Measurements from ENCODE around the gene PDE1C.

Gene PDE1C

GRCh38 chr7:31775556-31775955 is 294.7 kb downstream of the PDE1C start:
- no peak for DNase-seq (ENCODE audit: low read depth)

DNA sequence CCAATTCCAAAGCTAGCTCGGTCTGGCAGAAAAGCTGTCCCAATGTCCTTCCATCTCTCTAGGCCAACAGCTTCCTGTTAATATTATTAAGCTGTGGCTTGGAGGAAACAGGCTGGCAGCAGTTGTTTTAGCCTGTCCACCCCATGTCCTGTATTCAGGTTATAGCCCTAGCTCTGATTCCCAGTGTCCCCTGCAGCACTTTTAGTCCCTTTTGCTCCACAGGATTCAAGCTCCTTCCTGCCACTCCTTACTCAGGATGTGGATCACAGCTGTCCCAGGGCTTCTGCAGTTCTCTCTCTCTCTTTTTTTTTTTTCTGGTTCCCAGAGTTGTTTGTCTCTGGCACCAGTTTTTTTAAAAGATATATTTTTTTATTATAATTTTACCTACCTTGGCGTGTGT is 298.0 kb downstream of the PDE1C start:
- no peak for DNase-seq (ENCODE audit: low read depth)

GRCh38 chr7:31767686-31768358 is 302.4 kb downstream of the PDE1C start:
- no peak for DNase-seq (ENCODE audit: low read depth)

- DNase-seq (ENCODE audit: low read depth): no peak
Measured at GRCh38 chr7:31764462-31764861, 305.7 kb downstream of the PDE1C start.

DNA sequence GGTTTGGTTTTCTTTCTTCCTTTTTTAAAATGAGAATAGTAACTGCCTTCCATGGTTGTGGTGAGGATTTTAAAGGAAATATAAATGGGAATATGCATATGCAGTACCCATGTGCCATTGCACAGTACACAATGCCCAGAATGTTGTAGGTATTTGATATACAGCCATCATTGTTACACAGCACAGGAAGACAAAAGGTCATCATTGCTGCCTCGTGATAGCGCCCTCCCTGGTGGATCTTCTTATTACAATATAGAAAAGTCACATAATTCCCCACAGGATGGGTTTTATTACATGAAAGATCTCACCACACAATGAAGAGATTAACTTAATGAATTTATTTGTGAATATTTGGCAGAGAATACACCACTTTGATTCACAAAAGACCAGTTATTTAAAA is 306.7 kb downstream of the PDE1C start:
- DNase-seq (ENCODE audit: low read depth): no peak

DNA sequence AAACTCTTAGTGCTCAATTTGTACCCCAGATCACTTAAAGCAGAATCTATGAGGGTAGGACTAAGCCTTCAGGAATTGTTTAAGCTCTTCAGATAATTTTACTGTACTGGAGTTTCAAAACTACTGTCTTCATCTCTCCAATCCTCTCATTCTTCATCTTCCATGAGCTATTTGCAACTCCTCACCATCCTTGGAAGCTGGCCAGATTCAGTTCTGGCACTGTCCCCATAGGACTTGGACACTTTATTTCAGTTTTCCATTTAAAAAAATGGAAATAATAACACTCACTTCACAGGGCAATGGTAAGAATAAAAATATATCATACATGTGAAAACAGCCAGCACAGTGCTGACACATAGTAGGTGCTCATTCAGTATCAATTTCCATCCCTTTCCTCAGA is 308.6 kb downstream of the PDE1C start:
- DNase-seq (ENCODE audit: low read depth): no peak

GRCh38 chr7:31758755-31759154 is 311.5 kb downstream of the PDE1C start:
- peak; percentile 25 for DNase-seq (ENCODE audit: low read depth)

DNA sequence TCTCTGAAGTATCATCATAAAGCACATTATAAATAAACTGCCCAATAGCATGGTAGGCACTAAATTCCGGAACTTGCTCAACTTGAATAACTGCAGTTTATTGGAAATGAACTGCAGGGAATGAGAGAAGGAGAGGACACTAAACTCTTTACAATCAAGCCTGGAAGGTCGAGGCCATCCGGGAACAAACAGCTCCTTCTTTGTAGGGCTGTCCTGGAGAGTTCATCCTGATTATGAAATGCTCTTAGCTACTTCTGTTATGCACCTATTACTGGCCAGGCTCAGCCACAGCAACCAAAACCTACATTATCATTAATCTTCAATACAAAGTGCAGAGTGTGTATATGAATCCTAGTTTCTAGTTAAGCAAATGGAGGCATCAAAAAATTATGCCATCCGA is 318.5 kb downstream of the PDE1C start:
- no peak for DNase-seq (ENCODE audit: low read depth)

GRCh38 chr7:31748084-31748483 is 322.1 kb downstream of the PDE1C start:
- DNase-seq (ENCODE audit: low read depth): no peak

DNA sequence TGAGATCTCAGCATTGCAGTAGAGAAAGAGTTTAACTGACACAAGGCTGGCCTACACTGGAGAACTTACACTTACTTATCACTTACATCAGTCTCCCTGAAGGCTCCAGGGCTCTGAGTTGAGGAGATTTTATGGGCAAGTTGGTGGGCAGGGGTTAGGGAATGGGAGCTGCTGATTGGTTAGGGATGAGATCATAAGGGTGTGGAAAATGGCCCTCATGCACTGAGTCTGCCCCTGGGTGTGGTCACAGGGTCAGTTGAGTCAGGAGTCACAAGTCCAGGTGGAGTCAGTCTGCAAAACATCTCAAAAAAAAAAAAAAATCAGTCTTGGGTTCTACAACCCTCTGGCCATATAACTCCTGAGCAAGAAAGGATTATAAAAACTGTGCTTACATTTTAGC is 322.7 kb downstream of the PDE1C start:
- DNase-seq (ENCODE audit: low read depth): peak; percentile 30

DNA sequence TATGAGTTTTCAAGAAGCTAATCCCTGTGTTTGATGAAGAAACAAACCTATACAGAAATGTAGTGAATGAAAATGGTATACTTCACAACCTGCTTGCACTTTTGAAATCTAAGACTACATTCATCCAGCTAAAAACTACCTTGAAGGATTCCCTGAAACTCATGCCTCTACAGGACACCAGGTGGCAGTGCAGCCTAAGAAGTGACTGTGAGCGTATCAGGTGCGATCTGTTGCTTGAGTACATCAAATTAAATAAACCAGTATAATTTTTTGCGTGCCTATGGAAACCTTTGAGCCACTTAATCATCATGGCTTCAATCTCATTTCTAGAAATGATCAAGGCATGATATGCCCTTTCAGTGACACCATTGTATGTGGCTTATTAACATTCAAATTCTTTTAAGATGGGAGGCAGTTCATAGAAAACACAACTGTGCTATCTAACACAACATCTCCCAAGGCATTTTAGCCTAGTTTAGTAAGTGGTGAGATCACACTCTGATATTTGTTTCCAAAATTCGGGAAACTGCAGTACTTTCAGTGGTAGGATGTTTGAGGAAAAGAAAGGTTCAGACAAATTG is 325.8 kb downstream of the PDE1C start:
- peak; percentile 48 for DNase-seq (ENCODE audit: low read depth)

DNA sequence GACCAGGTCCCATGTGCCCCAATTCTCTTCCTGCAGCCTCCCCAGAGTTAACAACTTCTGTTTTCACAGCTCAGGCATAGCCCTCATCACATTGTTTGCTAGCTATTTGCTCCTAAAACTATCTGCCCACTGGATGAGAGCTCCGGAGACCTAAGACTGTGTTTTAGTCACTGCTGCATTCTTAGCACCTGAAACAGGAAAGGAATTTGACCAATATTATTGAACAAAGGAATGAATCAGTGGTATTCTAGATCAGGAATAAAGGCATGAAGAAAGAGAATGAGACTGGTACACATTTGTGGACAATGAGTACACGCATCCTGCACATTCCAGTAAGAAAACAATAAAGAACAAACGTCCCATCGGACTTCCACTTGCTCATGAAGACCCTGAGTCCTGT is 328.4 kb downstream of the PDE1C start:
- DNase-seq (ENCODE audit: low read depth): no peak

DNA sequence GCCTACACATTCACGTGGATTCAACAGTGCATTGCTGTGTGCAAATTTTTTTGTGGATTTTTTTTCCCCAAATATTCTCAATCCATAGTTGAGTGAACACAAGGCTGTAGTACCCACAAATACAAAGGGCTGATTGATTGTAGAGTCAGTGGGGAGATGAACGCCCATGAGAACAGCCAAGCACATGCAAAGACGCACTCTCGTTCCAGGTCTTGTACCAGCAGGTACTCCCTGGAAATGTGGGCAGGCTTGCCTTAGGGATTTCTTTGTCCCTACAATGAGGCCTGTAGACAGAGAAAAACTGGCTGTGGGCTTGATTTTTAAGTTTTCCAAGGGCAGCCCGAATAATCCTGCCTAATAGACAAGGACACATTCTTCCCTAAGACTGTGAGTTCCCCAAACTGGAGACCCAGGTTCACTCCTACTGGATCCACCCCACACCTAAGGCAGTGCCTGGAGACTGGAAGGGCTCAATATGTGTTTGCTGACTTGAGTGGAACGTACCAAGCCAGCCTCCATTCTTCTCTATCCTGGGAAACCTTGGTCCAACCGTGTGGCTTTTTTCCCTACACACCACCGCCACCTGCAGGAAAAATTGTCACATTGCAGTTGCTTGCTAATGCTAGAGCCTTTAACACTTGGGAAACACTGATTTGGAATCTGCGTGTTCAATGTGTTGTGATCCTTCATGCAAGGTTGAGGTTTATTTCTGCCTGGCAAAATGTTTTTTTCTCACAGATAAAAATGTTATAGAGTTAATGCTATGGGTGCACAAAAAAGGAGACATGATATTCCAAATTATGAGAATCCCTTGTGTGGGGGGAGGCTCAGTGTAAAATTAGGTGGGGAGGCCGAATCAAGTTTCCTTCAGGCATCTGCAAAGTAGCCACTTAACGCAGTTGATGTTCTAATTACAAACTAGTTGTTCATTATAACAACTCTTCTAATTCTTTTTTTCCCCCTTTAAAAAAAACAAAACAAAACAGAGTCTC is 333.9 kb downstream of the PDE1C start:
- DNase-seq (ENCODE audit: low read depth): peak; percentile 52

DNA sequence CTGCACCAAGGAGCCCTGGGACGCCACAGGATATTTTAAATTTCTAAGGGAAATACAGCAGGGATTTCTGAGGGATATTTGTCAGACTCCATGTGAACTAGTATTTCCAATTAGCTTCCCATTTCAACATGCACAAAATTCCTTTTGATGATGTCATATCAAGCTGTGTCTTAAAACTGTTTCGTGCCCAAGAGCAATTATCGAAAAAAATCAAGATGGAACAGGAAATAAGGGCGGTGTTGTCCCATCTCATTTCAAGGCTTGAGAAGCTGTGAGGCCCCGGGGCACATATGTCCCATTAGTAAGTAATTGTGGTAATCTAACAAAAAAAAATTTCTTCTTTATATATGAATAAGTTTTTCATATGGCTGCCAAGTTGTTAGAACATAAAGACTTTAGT is 335.8 kb downstream of the PDE1C start:
- no peak for DNase-seq (ENCODE audit: low read depth)

DNA sequence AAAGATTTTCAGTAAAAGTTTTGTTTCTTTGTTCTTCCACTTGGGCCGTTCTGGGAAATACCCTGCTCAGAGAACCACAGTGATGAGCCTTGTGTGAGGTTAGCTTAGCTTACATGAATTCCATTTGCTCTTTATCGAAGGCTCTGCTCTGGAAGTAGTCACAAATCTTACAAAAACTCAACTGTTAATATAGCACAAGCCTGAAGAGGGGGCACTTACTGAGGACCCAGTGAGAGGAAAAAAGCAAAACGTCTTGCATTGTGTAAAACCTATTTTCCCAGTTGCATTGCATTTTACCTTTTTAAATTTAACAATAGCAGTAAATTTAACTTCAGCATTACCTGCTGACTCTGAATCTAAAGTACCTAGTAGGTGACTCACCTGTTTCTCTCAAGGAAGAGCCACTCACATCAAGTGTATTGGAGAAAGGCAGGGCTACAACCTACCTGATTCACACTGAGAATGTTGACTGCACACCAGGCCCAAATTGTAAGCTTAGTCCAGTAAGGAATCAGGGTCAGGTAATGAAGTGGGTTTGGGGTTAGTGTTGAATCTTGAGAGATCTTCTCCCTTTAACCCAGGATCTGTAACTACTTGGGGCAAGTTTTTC is 340.9 kb downstream of the PDE1C start:
- DNase-seq (ENCODE audit: low read depth): no peak

GRCh38 chr7:31724696-31725095 is 345.5 kb downstream of the PDE1C start:
- DNase-seq (ENCODE audit: low read depth): no peak

DNA sequence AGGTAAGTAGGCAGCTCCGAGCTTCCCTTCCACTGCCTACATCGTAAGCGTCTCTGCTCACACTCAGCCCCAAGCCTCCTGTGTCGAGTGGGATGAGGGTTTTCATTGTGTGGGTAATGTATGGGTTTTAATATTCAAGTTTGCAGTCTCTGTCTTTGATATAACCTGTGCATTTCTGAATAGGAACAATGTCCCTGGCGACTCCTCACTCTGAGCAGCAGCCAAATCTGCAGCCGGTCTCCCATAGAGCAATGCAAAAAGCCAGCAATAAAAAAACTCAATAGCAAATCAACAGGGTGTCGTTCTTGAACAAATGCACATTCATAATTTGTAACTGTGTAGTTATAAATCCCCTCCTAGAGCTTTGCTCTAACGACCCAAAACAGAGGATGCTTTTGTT is 349.8 kb downstream of the PDE1C start:
- no peak for DNase-seq (ENCODE audit: low read depth)

- no peak for DNase-seq (ENCODE audit: low read depth)
Measured at GRCh38 chr7:31716355-31716754, 353.9 kb downstream of the PDE1C start.

GRCh38 chr7:31710171-31710570 is 360.0 kb downstream of the PDE1C start:
- DNase-seq (ENCODE audit: low read depth): no peak

- no peak for DNase-seq (ENCODE audit: low read depth)
Measured at GRCh38 chr7:31707089-31707488, 363.1 kb downstream of the PDE1C start.

DNA sequence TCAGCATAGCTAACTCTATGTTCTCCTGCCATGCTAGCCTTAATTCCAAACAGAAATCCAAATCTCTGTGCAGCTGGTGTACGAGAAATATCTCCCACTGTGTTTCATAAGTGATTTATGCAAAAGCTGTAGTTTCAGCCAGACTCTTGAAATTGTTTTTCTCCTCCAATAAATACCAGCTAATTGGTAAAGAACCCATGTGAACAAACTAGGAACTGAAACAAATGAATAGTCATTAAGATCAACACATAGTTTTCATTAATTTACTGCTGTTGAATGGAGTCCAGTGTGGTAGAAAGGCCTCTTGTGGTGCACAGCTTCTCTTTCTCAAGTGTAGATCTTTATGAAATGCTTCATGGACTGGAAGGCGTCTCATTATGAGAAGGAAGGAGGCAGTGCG is 364.8 kb downstream of the PDE1C start:
- DNase-seq (ENCODE audit: low read depth): no peak

GRCh38 chr7:31702354-31702753 is 367.9 kb downstream of the PDE1C start:
- DNase-seq (ENCODE audit: low read depth): no peak

Data from stromal cell of bone marrow (primary cell).